ENCODE results near the gene NKX2-1.
"Not testable (repeated sequence)": the region's sequence is repeated elsewhere in the genome, so short reads cannot be mapped to it uniquely, and the experiment has no call there.

Gene NKX2-1

GRCh38 chr14:36505181-36505815 lies 14.7 kb downstream of the NKX2-1 start:
- DNase-seq, result no peak

- DNase-seq, result no peak
These were observed 15.3 kb downstream of the NKX2-1 start for GRCh38 chr14:36504771-36505175.

DNA sequence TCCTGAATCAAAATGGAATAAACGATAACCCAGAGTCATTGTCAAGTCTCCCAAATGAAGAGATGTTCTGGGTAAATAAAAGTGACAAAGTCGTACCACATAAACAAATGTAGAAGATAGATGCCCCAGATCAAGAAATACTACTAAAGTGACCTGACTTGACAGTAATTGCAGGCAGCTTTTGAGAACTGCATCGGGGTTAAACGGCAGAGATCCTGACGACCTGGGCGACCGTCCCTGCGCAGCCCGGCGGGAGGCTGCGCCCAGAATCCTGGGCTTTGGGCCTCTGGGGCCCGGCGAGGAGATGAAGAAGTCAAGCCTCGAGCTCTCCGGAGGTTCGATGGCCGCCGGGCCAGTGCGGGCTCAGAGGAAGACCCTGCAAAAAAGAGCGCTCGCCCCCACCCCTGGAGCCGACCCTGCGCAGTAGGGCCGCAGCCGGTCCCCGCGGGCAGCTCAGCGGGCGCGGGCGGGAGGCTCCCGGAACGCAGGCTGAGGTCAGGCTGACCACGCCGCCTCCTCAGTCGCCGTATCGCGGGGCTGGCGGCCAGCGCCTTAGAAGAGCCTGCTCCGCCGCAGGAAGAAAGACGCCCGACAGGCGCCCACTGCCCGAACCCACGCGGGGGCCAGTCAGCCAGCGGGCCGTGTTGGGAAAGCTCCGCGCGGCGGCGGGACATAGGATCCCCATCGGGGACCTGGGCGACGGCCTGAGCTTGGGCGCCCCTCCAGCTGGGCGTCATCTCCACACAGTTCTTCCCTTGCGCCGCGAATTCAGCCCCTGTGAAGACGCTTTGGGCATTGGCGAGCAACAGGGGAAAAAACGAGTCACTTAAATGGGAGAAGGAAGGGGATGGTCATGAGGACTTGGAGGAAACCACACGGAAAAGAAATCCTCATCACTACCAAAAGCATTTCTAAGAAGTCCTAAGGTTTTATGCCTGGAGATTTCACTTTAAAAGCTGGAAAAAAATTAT lies 16.0 kb downstream of the NKX2-1 start:
- DNase-seq, result no peak

- peak; percentile 77 for DNase-seq
These were observed 17.2 kb downstream of the NKX2-1 start for GRCh38 chr14:36502558-36503508.

DNA sequence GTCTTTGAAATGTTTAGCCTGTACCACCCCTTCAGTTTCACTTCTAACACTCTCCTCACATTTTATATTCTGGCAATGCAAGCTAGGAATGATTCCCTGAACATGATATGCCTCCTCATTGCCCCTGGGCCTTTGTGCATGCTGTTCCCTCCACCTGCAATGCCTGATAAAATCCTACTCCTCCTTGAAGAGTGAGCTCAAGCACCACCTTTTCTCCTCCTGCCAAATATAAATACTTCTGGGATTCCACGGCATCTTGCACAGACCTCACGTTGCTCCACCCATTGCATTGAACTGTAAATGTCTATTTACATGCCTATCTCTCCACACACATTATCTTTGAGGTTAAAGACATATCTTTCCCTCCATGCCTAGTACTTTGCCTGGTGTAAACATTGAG lies 21.1 kb downstream of the NKX2-1 start:
- no peak for DNase-seq

GRCh38 chr14:36496346-36496745 lies 23.7 kb downstream of the NKX2-1 start:
- no peak for DNase-seq

GRCh38 chr14:36495666-36496065 lies 24.4 kb downstream of the NKX2-1 start:
- peak; percentile 39 for DNase-seq

DNA sequence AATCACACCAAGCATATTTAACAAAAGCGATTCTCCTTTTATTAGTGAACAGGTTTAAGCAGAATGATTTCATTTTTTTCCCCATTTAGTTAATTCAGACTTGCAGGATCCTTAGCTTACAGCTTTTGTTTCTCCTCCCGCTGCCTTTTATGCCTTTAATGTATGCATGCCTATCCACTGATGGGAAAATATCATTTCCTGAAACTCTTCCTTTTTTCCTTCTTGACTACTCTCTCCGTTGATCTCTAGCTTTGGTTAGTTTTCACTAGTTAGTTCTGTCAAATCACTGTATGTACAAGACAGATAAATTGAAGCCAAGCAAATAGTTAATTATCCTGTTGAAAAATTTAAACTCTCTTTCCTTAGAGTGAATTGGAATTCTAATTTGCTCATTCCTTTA lies 26.3 kb downstream of the NKX2-1 start:
- no peak for DNase-seq

- DNase-seq, result no peak
These were observed 34.3 kb downstream of the NKX2-1 start for GRCh38 chr14:36485773-36486172.

DNA sequence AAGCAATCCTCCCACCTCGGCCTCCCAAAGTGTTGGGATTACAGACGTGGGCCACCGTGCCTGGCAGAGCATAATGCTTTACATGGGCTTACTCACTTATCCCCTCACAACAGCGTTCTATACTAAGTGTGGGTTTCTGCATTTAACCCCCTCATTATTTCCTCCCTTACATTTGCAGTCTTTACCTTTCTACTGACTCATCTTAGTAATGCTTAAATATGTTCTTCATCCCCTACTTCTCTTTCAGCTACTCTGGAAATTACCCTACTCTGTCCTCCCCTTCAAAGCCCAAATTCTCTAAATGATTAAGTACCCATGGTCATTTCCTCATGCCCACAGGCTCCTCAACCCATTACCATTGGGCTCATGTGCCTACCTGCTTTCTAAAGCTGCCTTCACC lies 40.7 kb downstream of the NKX2-1 start:
- no peak for DNase-seq

GRCh38 chr14:36478782-36479181 lies 41.2 kb downstream of the NKX2-1 start:
- DNase-seq, result no peak

DNA sequence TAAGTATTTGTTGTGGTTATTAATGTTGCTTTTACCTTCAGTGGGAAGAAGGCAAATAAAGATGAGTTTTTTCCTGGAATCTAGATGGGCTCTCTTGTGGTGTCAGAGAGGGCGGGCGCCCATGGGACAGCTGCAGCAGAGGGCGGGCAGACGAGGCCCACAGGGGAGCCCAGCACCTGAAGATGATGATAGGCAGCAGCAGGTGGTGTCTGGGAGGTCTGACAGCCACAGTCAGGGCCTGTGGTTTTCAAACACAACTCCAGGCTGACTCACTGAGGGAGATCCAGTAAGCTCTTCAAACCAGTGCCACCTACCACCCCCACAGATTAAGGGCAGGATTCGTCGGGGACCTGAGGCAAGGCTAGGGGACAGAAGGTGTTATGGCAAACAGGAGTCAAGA lies 42.8 kb downstream of the NKX2-1 start:
- no peak for DNase-seq

DNA sequence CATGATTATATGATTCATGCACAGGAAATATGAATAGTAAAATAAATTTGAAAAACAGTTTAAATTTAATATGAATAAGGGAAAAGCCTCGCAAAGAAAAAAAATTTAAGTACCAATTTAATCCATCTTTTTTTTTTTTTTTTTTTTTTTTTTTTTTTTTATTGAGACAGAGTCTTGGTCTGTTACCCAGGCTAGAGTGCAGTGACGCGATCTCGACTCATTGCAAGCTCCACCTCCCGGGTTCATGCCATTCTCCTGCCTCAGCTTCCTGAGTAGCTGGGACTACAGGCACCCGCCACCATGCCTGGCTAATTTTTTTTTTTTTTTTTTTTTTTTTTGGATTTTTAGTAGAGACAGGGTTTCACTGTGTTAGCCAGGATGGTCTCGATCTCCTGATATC lies 44.0 kb downstream of the NKX2-1 start:
- not testable (repeated sequence) for DNase-seq

GRCh38 chr14:36474593-36474992 lies 45.4 kb downstream of the NKX2-1 start:
- no peak for DNase-seq

- no peak for DNase-seq
These were observed 48.6 kb downstream of the NKX2-1 start for GRCh38 chr14:36471431-36471830.

DNA sequence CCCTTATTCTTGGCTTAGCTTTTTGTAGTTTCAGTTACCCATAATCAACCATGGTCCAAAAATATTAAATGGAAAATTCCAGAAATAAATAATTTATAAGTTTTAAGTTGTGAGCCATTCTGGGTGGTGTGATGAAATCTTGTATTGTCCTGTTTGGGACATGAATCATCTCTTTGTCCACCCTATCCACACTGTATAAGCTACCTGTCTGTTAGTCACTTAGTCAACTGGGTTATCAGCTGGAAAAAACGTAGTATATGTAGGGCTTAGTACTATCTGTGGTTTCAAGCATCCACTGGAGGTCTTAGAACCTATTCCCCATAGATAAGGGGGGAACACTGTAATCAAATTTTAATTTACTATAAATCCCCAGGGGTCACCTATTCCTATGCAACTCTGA lies 52.7 kb downstream of the NKX2-1 start:
- DNase-seq, result no peak

Data from NCI-H2227 treated with DMSO at 0.1 percent for 48 hours (cell line).